Esophagus muscularis mucosa (tissue), 3 donors: ENCODE results near the gene DUS1L.

Experiments
- CTCF ChIP-seq, 3 experiments: fragments of 200-600 bp in 2 of 3; fragments of 450-650 bp in 1 of 3; sonication (generic) in 2 of 3; IDR thresholded peaks; one replicate each; pipeline ENCODE4 v1.5.1; 2017 to 2019; ENCODE audit warnings: antibody characterized with exemption in 3 of 3, mild to moderate bottlenecking in 2 of 3, moderate library complexity in 1 of 3
- POLR2A ChIP-seq: fragments of 450-650 bp; IDR thresholded peaks from one replicate; pipeline ENCODE4 v1.6.1; 2017; ENCODE audit warnings: antibody characterized with exemption, moderate library complexity, mild to moderate bottlenecking, low read depth
- POLR2AphosphoS5 ChIP-seq, 2 donors: sonication (generic); formaldehyde crosslinking; IDR thresholded peaks; one replicate each; pipeline ENCODE4 v1.6.1; 2017; ENCODE audit warnings: antibody characterized with exemption in 2 of 2

- no peak for TF ChIP-seq CTCF (IDR thresholded peaks at IDR 0.05)
- no peak for TF ChIP-seq POLR2A
- TF ChIP-seq POLR2AphosphoS5 (IDR thresholded peaks at IDR 0.05): no peak
Observed at GRCh38 chr17:82047914-82048570, 17.6 kb downstream of the DUS1L start.
